Measurements from ENCODE around the gene GNAL. TPM values are rescaled to one million over a fixed set of nuclear protein-coding genes. Genes with fewer than 3 reads are reported as not detected.

The GNAL gene
- total RNA-seq, 1 donor from 2014 or later, result 26.8 TPM

GRCh38 chr18:11719050-11719449 is 30.0 kb downstream of the GNAL start:
- no peak overlapping the region for H3K4me2 ChIP-seq
- Mint-ChIP-seq H3K9me3 (peaks cover 3% of the 10 kb centered on the region), H3K27ac (no peak overlapping the region), H3K27me3 (ENCODE audit: insufficient read depth, low read depth) (no peaks in the 10 kb centered on the region), H3K36me3 (peaks cover 3% of the 10 kb centered on the region), H3K4me1 (peaks cover 8% of the 10 kb centered on the region), H3K4me3 (no peak overlapping the region)
- TF ChIP-seq EZH2phosphoT487 (IDR thresholded peaks at IDR 0.05) (no peak), EZH2 (IDR thresholded peaks at IDR 0.05) (no peak), CTCF (IDR thresholded peaks at IDR 0.05) (no peak)
- no peaks in the 10 kb centered on the region for H3F3A ChIP-seq (ENCODE audit: low read depth)
- DNase-seq (ENCODE audit: low spot score), result no peak
- no peaks in the 10 kb centered on the region for H4K20me1 ChIP-seq (ENCODE audit: low read depth)
- no peaks in the 10 kb centered on the region for H3K27me3 ChIP-seq
- peaks cover 7% of the 10 kb centered on the region for H3K4me1 ChIP-seq
- no peaks in the 10 kb centered on the region for H3K9me3 ChIP-seq (ENCODE audit: low read depth)
- no peaks in the 10 kb centered on the region for H3K79me2 ChIP-seq (ENCODE audit: low read depth)
- no peaks in the 10 kb centered on the region for H3K36me3 ChIP-seq
- no peak overlapping the region for H2AFZ ChIP-seq (replicated peaks)
- H3K27ac ChIP-seq, result no peak overlapping the region
- no peak overlapping the region for H3K9ac ChIP-seq
- no peak overlapping the region for H3K4me3 ChIP-seq

GRCh38 chr18:11719621-11720020 is 30.6 kb downstream of the GNAL start:
- Mint-ChIP-seq H3K9me3 (peaks cover 3% of the 10 kb centered on the region), H3K4me1 (peaks cover 2% of the 10 kb centered on the region), H3K27me3 (ENCODE audit: insufficient read depth, low read depth) (no peaks in the 10 kb centered on the region), H3K36me3 (peaks cover 3% of the 10 kb centered on the region), H3K4me3 (no peak overlapping the region), H3K27ac (no peak overlapping the region)
- Histone ChIP-seq H3K9me3 (ENCODE audit: low read depth) (no peaks in the 10 kb centered on the region), H3K79me2 (ENCODE audit: low read depth) (no peaks in the 10 kb centered on the region), H3K4me1 (peaks cover under 1% of the 10 kb centered on the region), H3K4me3 (no peak overlapping the region), H3K36me3 (no peaks in the 10 kb centered on the region), H3F3A (ENCODE audit: low read depth) (no peaks in the 10 kb centered on the region), H3K4me2 (no peak overlapping the region), H4K20me1 (ENCODE audit: low read depth) (no peaks in the 10 kb centered on the region), H3K27me3 (no peaks in the 10 kb centered on the region), H3K9ac (no peak overlapping the region), H2AFZ (replicated peaks) (no peak overlapping the region), H3K27ac (no peak overlapping the region)
- no peak for DNase-seq (ENCODE audit: low spot score)
- no peak for TF ChIP-seq EZH2phosphoT487 (IDR thresholded peaks at IDR 0.05)
- TF ChIP-seq CTCF (IDR thresholded peaks at IDR 0.05), result no peak
- no peak for TF ChIP-seq EZH2 (IDR thresholded peaks at IDR 0.05)

GRCh38 chr18:11721720-11722119 is 32.7 kb downstream of the GNAL start:
- Histone ChIP-seq H3F3A (ENCODE audit: low read depth) (no peaks in the 10 kb centered on the region), H2AFZ (replicated peaks) (no peak overlapping the region), H3K9me3 (ENCODE audit: low read depth) (no peaks in the 10 kb centered on the region), H3K4me1 (no peaks in the 10 kb centered on the region), H3K9ac (no peak overlapping the region), H3K4me3 (no peak overlapping the region), H3K4me2 (no peak overlapping the region), H3K36me3 (no peaks in the 10 kb centered on the region), H3K79me2 (ENCODE audit: low read depth) (no peaks in the 10 kb centered on the region), H3K27ac (no peak overlapping the region), H4K20me1 (ENCODE audit: low read depth) (no peaks in the 10 kb centered on the region), H3K27me3 (no peaks in the 10 kb centered on the region)
- TF ChIP-seq EZH2 (IDR thresholded peaks at IDR 0.05), result no peak
- no peak for TF ChIP-seq CTCF (IDR thresholded peaks at IDR 0.05)
- TF ChIP-seq EZH2phosphoT487 (IDR thresholded peaks at IDR 0.05), result no peak
- peaks cover 2% of the 10 kb centered on the region for H3K4me1 Mint-ChIP-seq
- no peaks in the 10 kb centered on the region for H3K36me3 Mint-ChIP-seq
- H3K27me3 Mint-ChIP-seq (ENCODE audit: insufficient read depth, low read depth), result no peaks in the 10 kb centered on the region
- no peak for DNase-seq (ENCODE audit: low spot score)
- no peak overlapping the region for H3K27ac Mint-ChIP-seq
- H3K4me3 Mint-ChIP-seq, result no peak overlapping the region
- H3K9me3 Mint-ChIP-seq, result no peaks in the 10 kb centered on the region

Data from neural progenitor cell (in vitro differentiated cells).